Muscle layer of duodenum (tissue), 2 donors: ENCODE results near the gene DNALI1.

ENCODE experiments used
- H3K27ac ChIP-seq: one replicate; pipeline ENCODE4 v1.7.0; 2013; ENCODE audit warnings: mild to moderate bottlenecking, low read length
- H3K27me3 ChIP-seq: one replicate; pipeline ENCODE4 v1.7.0; 2013; ENCODE audit warnings: low read depth, mild to moderate bottlenecking, control low read depth, low read length
- H3K36me3 ChIP-seq, 2 donors: one replicate each; pipeline ENCODE4 v1.7.0; 2013; ENCODE audit warnings: low read length in 2 of 2, control low read depth in 1 of 2, mild to moderate bottlenecking in 1 of 2; ENCODE audit not compliant: insufficient read depth in 2 of 2, control insufficient read depth in 1 of 2
- H3K4me1 ChIP-seq, 2 donors: one replicate each; pipeline ENCODE4 v1.7.0; 2013; ENCODE audit warnings: low read length in 2 of 2, mild to moderate bottlenecking in 2 of 2, control low read depth in 1 of 2, moderate library complexity in 1 of 2; ENCODE audit not compliant: insufficient read depth in 2 of 2, control insufficient read depth in 1 of 2
- H3K4me3 ChIP-seq, 2 donors: one replicate each; pipeline ENCODE4 v1.7.0; 2013; ENCODE audit warnings: low read length in 2 of 2, low read depth in 1 of 2, mild to moderate bottlenecking in 1 of 2
- H3K9me3 ChIP-seq, 2 donors: one replicate each; pipeline ENCODE4 v1.7.0; 2013; ENCODE audit warnings: low read length in 2 of 2, control low read depth in 1 of 2, mild to moderate bottlenecking in 1 of 2; ENCODE audit not compliant: control insufficient read depth in 1 of 2
- donor health status: healthy.

The DNALI1 gene

GRCh38 chr1:37605061-37605650 is 48.4 kb downstream of the DNALI1 start:
- Histone ChIP-seq H3K9me3 (no peaks in the 10 kb centered on the region), H3K36me3 (no peaks in the 10 kb centered on the region), H3K4me3 (no peak overlapping the region), H3K27ac (no peak overlapping the region), H3K4me1 (peaks cover 0 to 16% of the 10 kb centered on the region in 2 donors), H3K27me3 (peaks cover 5% of the 10 kb centered on the region)

- Histone ChIP-seq H3K4me1 (peaks cover 0 to 16% of the 10 kb centered on the region in 2 donors), H3K36me3 (no peaks in the 10 kb centered on the region), H3K4me3 (no peak overlapping the region), H3K27ac (no peak overlapping the region), H3K27me3 (peaks cover 5% of the 10 kb centered on the region), H3K9me3 (no peaks in the 10 kb centered on the region)
These were observed 49.2 kb downstream of the DNALI1 start for GRCh38 chr1:37605806-37606474.

DNA sequence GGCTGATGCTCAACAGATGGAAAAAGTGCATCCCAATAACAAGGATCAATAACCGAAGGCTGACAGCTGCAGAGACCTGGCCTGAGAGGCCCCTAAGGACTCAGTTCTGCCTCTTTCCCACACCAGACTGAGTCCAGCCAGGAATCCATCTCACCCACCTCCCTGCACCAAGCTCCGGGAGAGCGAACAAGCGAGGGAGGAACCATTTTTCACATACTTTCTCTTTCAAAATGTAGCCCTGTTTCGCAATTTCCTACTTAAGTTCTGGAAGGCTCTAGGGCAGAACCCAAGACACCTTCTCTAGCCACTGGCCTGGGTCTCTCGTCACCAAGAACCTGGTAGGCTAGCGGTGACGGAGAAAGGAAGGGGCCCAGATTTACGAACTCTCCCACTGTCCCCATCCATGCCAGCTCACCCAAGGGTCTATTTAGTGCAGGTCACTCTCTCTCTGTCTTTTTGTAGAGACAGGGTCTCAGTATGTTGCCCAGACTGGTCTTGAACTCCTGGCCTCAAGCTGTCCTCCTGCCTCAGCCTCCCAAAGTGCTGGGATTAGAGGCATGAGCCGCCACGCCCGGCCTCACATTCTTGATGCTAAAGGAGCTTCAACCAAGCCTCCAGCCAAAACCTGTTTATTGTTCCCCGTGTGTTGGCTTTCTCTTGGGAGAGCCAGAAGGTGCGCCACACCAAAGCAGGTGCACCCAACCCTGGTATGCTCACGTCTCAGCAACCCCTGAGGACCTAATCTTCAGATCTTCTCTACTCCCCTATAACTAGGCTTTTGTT is 49.9 kb downstream of the DNALI1 start:
- Histone ChIP-seq H3K27ac (no peak overlapping the region), H3K36me3 (no peaks in the 10 kb centered on the region), H3K4me3 (no peak overlapping the region), H3K4me1 (peaks cover 0 to 16% of the 10 kb centered on the region in 2 donors), H3K27me3 (peaks cover 5% of the 10 kb centered on the region), H3K9me3 (no peaks in the 10 kb centered on the region)

DNA sequence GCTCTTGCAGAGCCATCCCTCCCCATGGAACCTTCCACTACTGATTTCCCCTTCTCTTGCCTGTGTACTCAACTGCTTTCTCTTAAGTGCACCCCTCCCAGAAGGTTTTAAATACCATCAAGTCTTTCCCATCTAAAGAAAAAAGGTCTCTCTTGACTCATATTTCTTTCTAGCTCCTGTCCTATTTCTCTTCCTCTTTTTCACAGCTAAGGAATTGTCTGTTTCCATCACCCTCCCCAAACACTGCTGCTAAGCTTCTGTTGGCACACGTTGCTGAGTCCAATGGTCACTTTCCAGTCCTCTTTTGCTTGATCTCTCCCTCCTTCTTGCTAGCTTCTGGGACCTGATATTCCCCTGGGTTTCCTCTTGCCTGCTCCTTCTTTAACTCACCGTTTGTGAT is 52.3 kb downstream of the DNALI1 start:
- Histone ChIP-seq H3K4me1 (peaks cover 0 to 7% of the 10 kb centered on the region in 2 donors), H3K27ac (no peak overlapping the region), H3K9me3 (no peaks in the 10 kb centered on the region), H3K27me3 (no peaks in the 10 kb centered on the region), H3K36me3 (no peaks in the 10 kb centered on the region), H3K4me3 (no peak overlapping the region)

- no peak overlapping the region for H3K4me3 ChIP-seq
- H3K27ac ChIP-seq: no peak overlapping the region
- H3K4me1 ChIP-seq: peaks cover 0 to 7% of the 10 kb centered on the region in 2 donors
- no peaks in the 10 kb centered on the region for H3K36me3 ChIP-seq
- H3K9me3 ChIP-seq: no peaks in the 10 kb centered on the region
- H3K27me3 ChIP-seq: no peaks in the 10 kb centered on the region
These were observed 53.3 kb downstream of the DNALI1 start for GRCh38 chr1:37609994-37610393.

GRCh38 chr1:37612186-37612585 is 55.4 kb downstream of the DNALI1 start:
- Histone ChIP-seq H3K27ac (no peak overlapping the region), H3K4me1 (no peaks in the 10 kb centered on the region), H3K36me3 (no peaks in the 10 kb centered on the region), H3K4me3 (no peak overlapping the region), H3K27me3 (no peaks in the 10 kb centered on the region), H3K9me3 (no peaks in the 10 kb centered on the region)

DNA sequence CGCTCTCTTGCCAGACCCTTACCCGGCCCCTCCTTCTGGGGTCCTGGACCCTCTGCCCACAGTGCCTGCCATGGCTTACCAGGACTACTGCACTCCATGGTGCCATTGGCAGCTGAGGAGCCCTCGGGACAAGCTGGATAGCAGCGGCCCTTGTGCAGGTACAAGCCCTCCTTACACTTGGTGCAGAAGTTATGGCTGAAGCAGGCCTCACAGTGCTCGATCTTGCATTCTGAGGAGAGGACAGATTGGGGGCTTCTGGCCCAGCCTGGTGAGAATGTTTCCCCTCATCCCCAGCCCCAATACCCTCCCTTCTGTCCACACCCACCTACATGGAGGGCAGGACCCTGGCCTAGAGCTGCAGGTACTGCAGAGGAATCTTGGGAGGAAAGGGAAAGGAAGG is 57.4 kb downstream of the DNALI1 start:
- H3K36me3 ChIP-seq: no peaks in the 10 kb centered on the region
- no peaks in the 10 kb centered on the region for H3K9me3 ChIP-seq
- no peaks in the 10 kb centered on the region for H3K4me1 ChIP-seq
- no peak overlapping the region for H3K4me3 ChIP-seq
- H3K27ac ChIP-seq: no peak overlapping the region
- H3K27me3 ChIP-seq: no peaks in the 10 kb centered on the region

DNA sequence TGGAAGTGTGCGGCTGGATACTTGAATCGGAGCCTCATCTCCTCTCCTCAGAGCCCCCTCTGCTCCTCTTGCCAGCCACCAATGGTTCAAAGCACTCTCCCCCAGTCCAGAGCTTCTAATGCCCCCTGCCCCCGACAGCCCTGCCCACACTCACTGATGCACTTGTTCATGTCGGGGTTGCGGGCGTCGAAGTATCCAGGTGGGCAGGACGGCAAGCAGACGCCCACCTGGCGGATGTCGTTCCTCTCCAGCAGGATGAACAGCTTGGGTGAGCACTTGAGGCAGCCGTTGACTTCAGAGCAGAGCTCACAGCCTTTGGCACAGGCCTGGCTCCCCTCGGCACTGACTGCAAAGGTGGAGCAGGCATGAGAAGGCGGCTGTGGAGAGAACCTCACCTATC is 59.6 kb downstream of the DNALI1 start:
- H3K4me1 ChIP-seq: no peaks in the 10 kb centered on the region
- no peak overlapping the region for H3K4me3 ChIP-seq
- no peaks in the 10 kb centered on the region for H3K36me3 ChIP-seq
- no peaks in the 10 kb centered on the region for H3K27me3 ChIP-seq
- H3K27ac ChIP-seq: no peak overlapping the region
- H3K9me3 ChIP-seq: no peaks in the 10 kb centered on the region
